ENCODE results near the gene TAX1BP3. TPM values are rescaled to one million over a fixed set of nuclear protein-coding genes. Genes with fewer than 3 reads are reported as not detected.

The TAX1BP3 gene
- total RNA-seq, 1 donor from 2014 or later, result 29.4 TPM

GRCh38 chr17:3632287-3632686 lies 36.1 kb downstream of the TAX1BP3 start:
- intact Hi-C loops (cut with micrococcal nuclease), result loop anchor here (10.0 kb wide), 1 partner anchor 817 kb away; no protein-coding TSS in a partner anchor

- intact Hi-C loops (cut with micrococcal nuclease), result loop anchor here (10.0 kb wide), 1 partner anchor 816 kb away; no protein-coding TSS in a partner anchor
Measured at GRCh38 chr17:3630781-3631180, 37.6 kb downstream of the TAX1BP3 start.

GRCh38 chr17:3627769-3628167 lies 40.6 kb downstream of the TAX1BP3 start:
- intact Hi-C loops (cut with micrococcal nuclease), result no loop called here

- intact Hi-C loops (cut with micrococcal nuclease), result no loop called here
Measured at GRCh38 chr17:3626831-3627768, 41.3 kb downstream of the TAX1BP3 start.

- intact Hi-C loops (cut with micrococcal nuclease), result no loop called here
Measured at GRCh38 chr17:3622977-3623594, 45.3 kb downstream of the TAX1BP3 start.

- intact Hi-C loops (cut with micrococcal nuclease), result no loop called here
Measured at GRCh38 chr17:3621146-3621720, 47.1 kb downstream of the TAX1BP3 start.

- intact Hi-C loops (cut with micrococcal nuclease), result no loop called here
Measured at GRCh38 chr17:3615160-3615870, 53.1 kb downstream of the TAX1BP3 start.

GRCh38 chr17:3613124-3613523 lies 55.3 kb downstream of the TAX1BP3 start:
- intact Hi-C loops (cut with micrococcal nuclease), result no loop called here

Other genes with a start within 250 kb of the TAX1BP3 start
- gene OR1E2, start 234.7 kb downstream of the TAX1BP3 start, total RNA-seq, result not detected in 2 replicates
- gene SPATA22, start 196.8 kb downstream of the TAX1BP3 start, total RNA-seq, result not detected in 2 replicates
- gene ASPA, start 192.6 kb downstream of the TAX1BP3 start, total RNA-seq, result not detected in 2 replicates
- 0.27 and 0.41 TPM in 2 replicates for gene TRPV3, start 110.8 kb downstream of the TAX1BP3 start, total RNA-seq
- gene TRPV1, start 59.2 kb downstream of the TAX1BP3 start, total RNA-seq, result 5.8 and 6.3 TPM in 2 replicates
- gene SHPK, start 32.3 kb downstream of the TAX1BP3 start, total RNA-seq, result 12.6 and 13.3 TPM in 2 replicates
- 24.4 and 26.9 TPM in 2 replicates for gene CTNS, start 31.8 kb downstream of the TAX1BP3 start, total RNA-seq
- 44.3 and 45.3 TPM in 2 replicates for gene EMC6, start 234 bp upstream of the TAX1BP3 start, total RNA-seq
- gene P2RX5, start 27.6 kb upstream of the TAX1BP3 start, total RNA-seq, result 71.5 and 73.1 TPM in 2 replicates
- 25.9 and 26.9 TPM in 2 replicates for gene HASPIN, start 55.3 kb upstream of the TAX1BP3 start, total RNA-seq
- 34.5 TPM in 2 replicates for gene ITGAE, start 132.6 kb upstream of the TAX1BP3 start, total RNA-seq
- 43.4 and 45.6 TPM in 2 replicates for gene NCBP3, start 177.7 kb upstream of the TAX1BP3 start, total RNA-seq
- gene CAMKK1, start 224.5 kb upstream of the TAX1BP3 start, total RNA-seq, result 3.6 and 3.7 TPM in 2 replicates
- 2.0 and 2.5 TPM in 2 replicates for gene P2RX1, start 247.9 kb upstream of the TAX1BP3 start, total RNA-seq